NCI-H82 treated with DMSO at 0.1 percent for 48 hours (cell line): ENCODE measurements around the gene DHFR.
"Not testable (repeated sequence)": the region's sequence is repeated elsewhere in the genome, so short reads cannot be mapped to it uniquely, and the experiment has no call there.

ENCODE experiments used
- DNase-seq: peaks from one replicate; lab custom pipeline; 2025; ENCODE audit not compliant: unreplicated experiment; lab: John Stamatoyannopoulos, UW

The DHFR gene

DNA sequence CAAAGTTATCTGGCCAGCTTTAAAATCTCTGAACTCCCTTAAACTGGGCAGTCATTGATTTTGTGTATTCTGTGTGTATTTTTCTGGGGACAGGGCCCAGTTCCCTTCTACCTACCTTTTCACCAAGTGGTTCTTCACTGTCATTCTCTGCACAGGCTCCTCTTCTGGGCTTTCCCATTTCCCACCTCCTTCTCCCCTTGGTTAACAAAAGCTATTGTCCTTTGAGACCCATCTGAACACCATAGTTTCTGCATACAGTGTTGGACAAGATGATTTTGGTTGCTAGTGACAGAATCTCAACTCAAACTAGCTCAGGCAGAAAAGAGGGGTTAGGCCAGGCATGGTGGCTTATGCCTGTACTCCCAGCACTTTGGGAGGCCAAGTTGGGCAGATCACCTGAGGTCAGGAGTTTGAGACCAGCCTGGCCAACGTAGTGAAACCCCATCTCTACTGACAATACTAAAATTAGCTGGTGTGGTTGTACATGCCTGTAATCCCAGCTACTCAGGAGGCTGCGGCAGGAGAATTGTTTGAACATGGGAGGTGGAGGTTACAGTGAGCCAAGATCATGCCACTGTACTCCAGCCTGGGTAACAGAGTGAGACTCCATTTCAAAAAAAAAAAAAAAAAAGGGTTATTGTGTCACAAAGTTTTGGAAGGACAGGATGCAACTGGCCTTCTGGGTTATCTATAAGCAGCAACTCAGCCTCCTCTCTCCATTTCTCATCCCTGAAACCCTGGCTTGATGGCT, 53.7 kb downstream of the DHFR start:
- no peak for DNase-seq

DNA sequence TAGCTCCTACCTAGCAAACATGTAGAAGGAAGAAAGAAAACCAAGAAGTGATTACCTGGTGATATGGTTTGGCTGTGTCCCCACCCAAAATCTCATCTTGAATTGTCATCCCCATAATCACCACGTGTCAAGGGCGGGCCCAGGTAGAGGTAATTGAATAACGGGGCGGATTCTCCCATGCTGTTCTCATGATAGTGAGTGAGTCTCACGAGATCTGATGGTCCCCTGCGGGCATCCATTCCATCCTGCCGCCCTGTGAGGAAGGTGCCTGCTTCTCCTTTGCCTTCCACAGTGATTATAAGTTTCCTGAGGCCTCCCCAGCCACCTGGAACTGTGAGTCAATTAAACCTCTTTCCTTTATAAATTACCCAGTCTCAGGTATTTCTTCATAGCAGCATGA, 57.3 kb downstream of the DHFR start:
- DNase-seq, result no peak

DNA sequence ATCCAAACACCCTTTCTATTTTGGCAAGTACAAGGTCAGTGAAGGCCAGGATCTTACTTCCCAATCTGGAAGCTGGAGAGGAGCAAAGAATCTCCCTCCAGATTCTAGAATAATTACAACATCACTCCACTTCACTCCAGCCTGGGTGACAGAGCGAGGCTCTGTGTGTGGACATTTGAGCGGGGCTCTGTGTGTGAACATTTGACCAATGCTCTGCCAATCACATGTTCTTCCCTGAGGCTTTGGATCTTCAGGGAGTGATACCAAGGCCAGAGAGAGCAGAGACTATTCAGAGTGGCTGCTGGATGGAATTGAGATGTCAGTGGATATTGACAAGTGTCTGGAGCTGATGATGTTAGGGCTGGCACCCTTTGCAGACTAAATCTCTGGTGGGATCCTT, 60.0 kb downstream of the DHFR start:
- DNase-seq, result no peak

DNA sequence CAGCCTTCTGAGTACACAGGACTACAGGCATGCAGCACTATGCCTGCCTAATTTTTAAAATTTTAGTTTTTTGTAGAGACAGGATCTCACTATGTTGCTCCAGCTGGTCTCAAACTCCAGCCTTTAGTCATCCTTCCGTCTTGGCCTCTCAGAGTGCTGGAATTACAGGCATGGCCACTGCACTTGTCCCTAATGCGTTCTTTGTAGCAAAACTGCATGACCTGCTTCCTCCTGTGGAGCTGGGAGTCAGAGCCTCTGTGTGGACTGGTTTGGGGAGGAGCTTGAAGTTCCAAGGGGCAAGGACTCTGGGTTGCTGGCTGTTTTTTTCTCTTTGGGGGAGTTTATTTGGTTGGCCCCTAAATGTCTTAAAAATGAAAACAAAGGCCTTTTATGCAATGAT, 62.0 kb downstream of the DHFR start:
- no peak for DNase-seq

DNA sequence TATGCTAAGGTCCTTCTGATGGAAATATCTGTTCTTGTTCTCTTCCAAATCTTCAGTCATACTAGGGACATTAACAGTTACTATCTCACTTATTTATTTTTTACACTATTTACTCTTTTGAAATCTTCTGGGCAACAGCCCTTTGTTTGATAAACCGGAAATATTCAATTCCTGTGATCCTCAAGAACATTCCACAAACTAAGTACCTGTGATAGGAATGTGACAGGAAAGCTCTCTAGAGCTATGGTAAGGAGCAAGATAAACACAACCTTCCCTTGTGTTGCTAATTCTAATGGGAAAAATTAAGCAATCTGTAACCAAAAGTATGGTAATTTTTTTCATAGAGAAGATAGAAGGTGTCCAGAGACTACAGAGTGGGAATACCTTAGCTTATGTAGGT, 62.7 kb downstream of the DHFR start:
- no peak for DNase-seq

DNA sequence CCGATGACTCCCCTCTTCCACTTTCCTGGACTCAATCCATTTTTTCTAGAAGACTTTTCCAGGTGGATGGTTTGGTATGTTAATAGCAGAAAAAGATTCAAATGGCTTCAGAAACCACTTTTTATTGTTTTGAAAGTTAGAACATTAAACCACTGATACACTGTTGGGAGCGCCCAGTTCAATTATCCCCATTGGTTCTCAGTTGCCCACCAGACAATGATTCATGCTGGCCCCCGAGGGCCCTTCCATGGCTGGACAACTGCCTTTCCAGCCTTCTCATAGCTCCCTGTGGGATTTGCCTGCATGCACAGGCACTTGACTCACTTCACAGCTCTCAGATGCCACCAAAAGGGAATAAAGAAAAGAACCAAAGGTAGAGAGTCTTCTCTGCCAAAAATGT, 63.4 kb downstream of the DHFR start:
- DNase-seq, result no peak

DNA sequence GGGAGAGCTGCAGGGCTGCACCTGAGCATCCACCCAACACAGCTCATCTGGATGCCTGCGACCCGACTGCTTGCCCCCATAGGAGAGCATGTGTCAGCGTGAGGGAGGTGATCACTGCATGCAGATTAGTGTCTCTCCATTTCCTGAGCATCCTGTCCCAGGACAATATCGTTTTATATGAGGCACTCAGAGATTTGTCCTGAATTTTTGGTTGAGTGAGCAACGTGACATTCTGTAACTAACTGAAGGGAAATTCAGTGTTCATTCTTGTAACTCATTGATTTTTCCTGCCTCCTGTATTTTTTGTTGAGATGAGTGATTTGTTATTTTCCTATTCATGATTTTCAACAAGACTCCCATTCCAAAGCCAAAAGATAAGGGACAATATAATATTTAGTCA, 64.0 kb downstream of the DHFR start:
- DNase-seq, result no peak

DNA sequence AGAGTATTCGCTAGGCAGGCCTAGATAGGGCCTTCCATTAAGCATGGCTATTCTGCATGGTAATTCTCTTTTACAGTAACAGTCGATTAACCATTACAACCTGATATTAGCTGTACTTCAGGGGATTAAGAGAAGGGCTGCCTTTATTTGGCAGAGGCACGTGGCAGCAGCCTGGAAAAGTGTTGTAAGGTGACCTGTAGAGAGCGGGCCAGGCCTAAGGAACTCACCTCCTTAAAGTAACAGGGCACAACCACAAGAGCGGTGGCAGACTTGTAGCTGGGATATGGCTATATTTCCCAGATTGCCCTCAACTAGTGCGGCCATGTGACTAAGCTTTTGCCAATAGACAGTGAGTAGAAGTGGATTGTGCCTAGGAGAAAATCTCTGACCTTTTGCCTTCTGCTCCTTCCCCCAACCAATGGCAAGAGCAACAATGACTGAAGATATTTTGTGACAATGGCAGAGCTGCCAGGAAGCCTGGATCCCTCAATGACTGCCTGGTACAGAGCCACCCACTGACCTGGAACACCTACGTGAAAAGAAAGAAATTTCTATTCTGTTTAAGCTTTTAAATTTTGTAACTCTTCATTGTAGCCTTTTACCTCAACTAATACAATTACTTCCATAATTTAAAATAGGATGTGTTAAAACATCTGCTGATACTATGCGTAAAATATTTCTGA, 65.8 kb downstream of the DHFR start:
- no peak for DNase-seq

DNA sequence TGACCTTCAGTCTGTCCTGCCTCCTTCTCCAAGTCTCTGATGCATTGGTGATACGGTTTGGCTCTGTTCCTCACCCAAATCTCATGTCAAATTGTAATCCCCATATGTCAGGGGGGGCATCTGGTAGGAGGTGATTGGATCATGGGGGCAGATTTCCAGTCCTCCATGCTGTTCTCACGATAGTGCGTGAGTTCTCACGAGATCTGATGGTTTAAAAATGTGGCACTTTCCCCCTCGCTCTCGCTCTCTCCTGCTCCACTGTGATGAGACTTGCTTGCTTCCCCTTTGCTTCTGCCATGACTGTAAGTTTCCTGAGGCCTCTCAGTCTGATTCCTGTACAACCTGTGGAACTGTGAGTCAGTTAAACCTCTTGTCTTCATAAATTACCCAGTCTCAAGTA, 70.0 kb downstream of the DHFR start:
- DNase-seq, result no peak

DNA sequence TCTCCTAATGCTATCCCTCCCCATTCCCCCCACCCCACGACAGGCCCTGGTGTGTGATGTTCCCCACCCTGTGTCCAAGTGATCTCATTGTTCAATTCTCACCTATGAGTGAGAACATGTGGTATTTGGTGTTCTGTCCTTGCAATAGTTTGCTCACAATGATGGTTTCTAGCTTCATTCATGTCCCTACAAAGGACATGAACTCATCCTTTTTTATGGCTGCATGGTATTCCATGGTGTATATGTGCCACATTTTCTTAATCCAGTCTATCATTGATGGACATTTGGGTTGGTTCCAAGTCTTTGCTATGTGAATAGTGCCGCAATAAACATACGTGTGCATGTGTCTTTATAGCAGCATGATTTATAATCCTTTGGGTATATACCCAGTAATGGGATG, 74.5 kb downstream of the DHFR start:
- not testable (repeated sequence) for DNase-seq

DNA sequence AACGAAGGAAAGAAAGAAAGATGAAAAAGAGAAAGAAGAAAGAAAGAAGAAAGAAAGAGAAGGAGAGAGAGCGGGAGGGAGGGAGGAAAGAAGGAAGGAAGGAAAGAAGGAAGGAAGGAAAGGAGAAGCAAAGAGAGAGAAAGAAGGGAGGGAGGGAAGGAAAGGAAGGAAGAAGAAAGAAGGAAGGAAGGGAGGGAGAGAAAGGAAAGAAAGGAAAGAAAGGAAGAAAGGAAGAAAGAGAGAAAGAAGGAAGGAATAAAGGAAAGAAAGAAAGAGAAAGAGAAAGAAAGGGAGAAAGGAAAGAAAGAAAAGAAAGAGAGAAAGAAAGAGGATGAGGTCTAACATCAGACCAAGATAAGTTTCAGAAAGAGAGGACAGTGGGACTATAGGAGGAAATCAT, 75.7 kb downstream of the DHFR start:
- no peak for DNase-seq

DNA sequence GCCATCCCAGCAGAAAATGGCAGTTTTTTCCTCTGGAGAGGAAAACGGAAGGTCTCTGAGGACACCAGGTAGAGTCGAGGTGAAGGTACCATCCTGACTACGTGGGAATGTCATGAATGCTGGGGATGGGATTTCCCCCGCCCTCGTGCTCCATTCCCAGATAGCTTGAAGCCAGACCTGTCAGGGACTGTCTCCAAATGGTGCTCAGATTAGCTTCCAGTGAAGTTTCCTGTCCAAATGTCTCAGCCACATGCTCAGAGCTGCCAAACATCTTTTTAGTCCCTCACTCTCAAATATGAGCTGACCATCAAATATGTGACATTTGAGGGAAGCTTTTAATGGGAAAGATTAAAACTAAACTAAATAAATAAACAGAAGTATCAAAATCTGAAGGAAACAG, 77.1 kb downstream of the DHFR start:
- DNase-seq, result no peak

DNA sequence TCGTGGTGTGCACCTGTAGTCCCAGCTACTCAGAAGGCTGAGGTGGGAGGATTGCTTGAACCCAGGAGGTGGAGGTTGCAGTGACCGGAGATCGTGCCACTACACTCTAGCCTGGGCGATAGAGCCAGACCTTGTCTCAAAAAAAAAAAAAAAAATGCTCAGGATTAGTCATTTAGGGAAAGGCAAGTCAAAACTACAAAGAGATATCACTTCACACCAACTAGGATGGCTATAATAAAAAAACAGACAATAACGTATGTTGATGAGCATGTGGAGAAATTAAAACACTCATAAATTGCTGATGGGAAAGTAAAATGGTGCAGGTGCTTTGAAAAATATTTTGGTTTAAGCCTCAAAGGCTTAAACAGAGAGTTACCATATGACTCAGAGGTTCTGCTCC, 78.4 kb downstream of the DHFR start:
- DNase-seq, result no peak
